Smooth muscle cell (in vitro differentiated cells): Measurements from ENCODE around the gene TNFRSF25. TPM values are rescaled to one million over a fixed set of nuclear protein-coding genes. Genes with fewer than 3 reads are reported as not detected.
A peak's percentile ranks its signal among the peaks of the same experiment; 100 is the strongest.
"Not testable (repeated sequence)": the region's sequence is repeated elsewhere in the genome, so short reads cannot be mapped to it uniquely, and the experiment has no call there.

Experiments used
- DNase-seq: peaks from one replicate; lab custom pipeline; 2025; ENCODE audit not compliant: unreplicated experiment; lab: John Stamatoyannopoulos, UW
- H2AFZ ChIP-seq: fragments of 200-600 bp; sonication (generic); 2 replicates; pipeline ENCODE4 v1.6.0; 2016; ENCODE audit warnings: antibody characterized with exemption, low read depth, mild to moderate bottlenecking
- H3F3A ChIP-seq: fragments of 200-600 bp; sonication (generic); 2 replicates; pipeline ENCODE4 v1.6.0; 2017; ENCODE audit warnings: antibody characterized with exemption, low read depth
- H3K27ac ChIP-seq: fragments of 200-600 bp; sonication (generic); 2 replicates; pipeline ENCODE4 v1.5.1; 2016; ENCODE audit warnings: low read depth, mild to moderate bottlenecking
- H3K27me3 ChIP-seq: fragments of 200-600 bp; sonication (generic); 2 replicates; pipeline ENCODE4 v1.6.1; 2016; ENCODE audit warnings: low read depth, mild to moderate bottlenecking
- H3K36me3 ChIP-seq: fragments of 200-600 bp; sonication (generic); 2 replicates; pipeline ENCODE4 v1.5.1; 2016; ENCODE audit warnings: low read depth
- H3K4me1 ChIP-seq: fragments of 200-600 bp; sonication (generic); 2 replicates; pipeline ENCODE4 v1.5.1; 2016; ENCODE audit warnings: low read depth
- H3K4me2 ChIP-seq: fragments of 200-600 bp; sonication (generic); 2 replicates; pipeline ENCODE4 v1.6.0; 2016; ENCODE audit warnings: mild to moderate bottlenecking
- H3K4me3 ChIP-seq: fragments of 200-600 bp; sonication (generic); 2 replicates; pipeline ENCODE4 v1.5.1; 2016; ENCODE audit warnings: mild to moderate bottlenecking
- H3K79me2 ChIP-seq: fragments of 200-600 bp; sonication (generic); 2 replicates; pipeline ENCODE4 v1.6.0; 2016; ENCODE audit warnings: low read depth, mild to moderate bottlenecking
- H3K9ac ChIP-seq: fragments of 200-600 bp; sonication (generic); 2 replicates; pipeline ENCODE4 v1.6.0; 2016; ENCODE audit warnings: low read depth
- H3K9me3 ChIP-seq: fragments of 200-600 bp; sonication (generic); replicated peaks from 2 replicates; pipeline ENCODE4 v1.5.1; 2016; ENCODE audit warnings: low read depth
- H4K20me1 ChIP-seq: fragments of 200-600 bp; sonication (generic); 2 replicates; pipeline ENCODE4 v1.6.0; 2016; ENCODE audit warnings: low read depth
- WGBS: methylation state at CpG from one replicate; pipeline ENCODE4 v1.1.7; 2016; ENCODE audit warnings: low lambda C conversion rate; 5-methylcytosine and 5-hydroxymethylcytosine counted together
- polyA plus RNA-seq: library from polyadenylated mRNA; unstranded; fragments of >200 nt; fragmentation: Nextera tagmentation; extraction: Ambion mirVana; gene quantifications from 2 replicates; pipeline ENCODE4 v1.2.1, GENCODE V29; 2016
- total RNA-seq: library from RNA; depleted of rRNA; stranded (reverse); fragments of >200 nt; gene quantifications from 2 replicates; pipeline ENCODE4 v1.2.3, GENCODE V29; 2014
- TF ChIP-seq, protein P1 (sequence below): fragments of 200-600 bp; sonication (generic); IDR thresholded peaks from 2 replicates; pipeline ENCODE4 v1.5.1; 2017; ENCODE audit warnings: borderline replicate concordance, mild to moderate bottlenecking, antibody characterized with exemption; ENCODE audit not compliant: insufficient read depth, poor library complexity, severe bottlenecking

TNFRSF25 gene
- total and polyA plus RNA-seq, 2 experiments from 2014 or later = 10.1 to 19.8 TPM

- H3K27ac ChIP-seq = no peak overlapping the region
- no peaks in the 10 kb centered on the region for H3F3A ChIP-seq
- WGBS = 85% methylated on average over 6 of the region's 6 CpGs
These were observed 15.0 kb downstream of the TNFRSF25 start for GRCh38 chr1:6450943-6451373.

GRCh38 chr1:6450486-6450885, 15.5 kb downstream of the TNFRSF25 start:
- H3K4me1 ChIP-seq, H4K20me1 ChIP-seq, H3K9me3 ChIP-seq, H3K36me3 ChIP-seq, DNase-seq, H3K9ac ChIP-seq, H3K4me2 ChIP-seq, H3K27ac ChIP-seq, H3K4me3 ChIP-seq, H3F3A ChIP-seq, H2AFZ ChIP-seq, H3K79me2 ChIP-seq: not testable (repeated sequence)
- peaks cover 61% of the 10 kb centered on the region for H3K27me3 ChIP-seq
- 96% methylated on average over 9 of the region's 10 CpGs for WGBS

More at GRCh38 chr1:6450943-6451373, 15.0 kb downstream of the TNFRSF25 start:
- Histone ChIP-seq H3K9ac (no peak overlapping the region), H3K27me3 (peaks cover 63% of the 10 kb centered on the region), H3K4me3 (no peak overlapping the region), H4K20me1 (no peaks in the 10 kb centered on the region), H3K4me1 (peaks cover 4% of the 10 kb centered on the region), H3K9me3 (no peaks in the 10 kb centered on the region), H2AFZ (no peak overlapping the region), H3K36me3 (no peaks in the 10 kb centered on the region), H3K79me2 (no peaks in the 10 kb centered on the region), H3K4me2 (no peak overlapping the region)
- TF ChIP-seq, protein P1, sequence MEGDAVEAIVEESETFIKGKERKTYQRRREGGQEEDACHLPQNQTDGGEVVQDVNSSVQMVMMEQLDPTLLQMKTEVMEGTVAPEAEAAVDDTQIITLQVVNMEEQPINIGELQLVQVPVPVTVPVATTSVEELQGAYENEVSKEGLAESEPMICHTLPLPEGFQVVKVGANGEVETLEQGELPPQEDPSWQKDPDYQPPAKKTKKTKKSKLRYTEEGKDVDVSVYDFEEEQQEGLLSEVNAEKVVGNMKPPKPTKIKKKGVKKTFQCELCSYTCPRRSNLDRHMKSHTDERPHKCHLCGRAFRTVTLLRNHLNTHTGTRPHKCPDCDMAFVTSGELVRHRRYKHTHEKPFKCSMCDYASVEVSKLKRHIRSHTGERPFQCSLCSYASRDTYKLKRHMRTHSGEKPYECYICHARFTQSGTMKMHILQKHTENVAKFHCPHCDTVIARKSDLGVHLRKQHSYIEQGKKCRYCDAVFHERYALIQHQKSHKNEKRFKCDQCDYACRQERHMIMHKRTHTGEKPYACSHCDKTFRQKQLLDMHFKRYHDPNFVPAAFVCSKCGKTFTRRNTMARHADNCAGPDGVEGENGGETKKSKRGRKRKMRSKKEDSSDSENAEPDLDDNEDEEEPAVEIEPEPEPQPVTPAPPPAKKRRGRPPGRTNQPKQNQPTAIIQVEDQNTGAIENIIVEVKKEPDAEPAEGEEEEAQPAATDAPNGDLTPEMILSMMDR = no peak
- DNase-seq = no peak

GRCh38 chr1:6450005-6450450, 15.9 kb downstream of the TNFRSF25 start:
- no peak overlapping the region for H3K4me3 ChIP-seq
- H3F3A ChIP-seq = no peaks in the 10 kb centered on the region
- TF ChIP-seq, protein P1 = no peak
- H2AFZ ChIP-seq = no peak overlapping the region
- no peaks in the 10 kb centered on the region for H3K79me2 ChIP-seq
- H3K27ac ChIP-seq = no peak overlapping the region
- no peak for DNase-seq
- no peak overlapping the region for H3K4me2 ChIP-seq
- no peaks in the 10 kb centered on the region for H4K20me1 ChIP-seq
- H3K4me1 ChIP-seq = peaks cover 4% of the 10 kb centered on the region
- peaks cover 57% of the 10 kb centered on the region for H3K27me3 ChIP-seq
- whole genome bisulfite sequencing = 76% methylated on average over 7 of the region's 7 CpGs
- no peaks in the 10 kb centered on the region for H3K36me3 ChIP-seq
- H3K9me3 ChIP-seq = no peaks in the 10 kb centered on the region
- no peak overlapping the region for H3K9ac ChIP-seq

- DNase-seq = no peak
- Histone ChIP-seq H2AFZ (no peak overlapping the region), H3F3A (no peaks in the 10 kb centered on the region), H3K79me2 (no peaks in the 10 kb centered on the region), H3K27me3 (peaks cover 52% of the 10 kb centered on the region), H3K9me3 (no peaks in the 10 kb centered on the region), H4K20me1 (no peaks in the 10 kb centered on the region), H3K36me3 (no peaks in the 10 kb centered on the region), H3K27ac (no peak overlapping the region), H3K4me3 (peak overlapping the region; percentile 16), H3K9ac (no peak overlapping the region), H3K4me1 (peaks cover 4% of the 10 kb centered on the region), H3K4me2 (peak overlapping the region; percentile 61)
- 7% methylated on average over 48 of the region's 66 CpGs for WGBS
- TF ChIP-seq, protein P1 = no peak
These were observed 17.0 kb downstream of the TNFRSF25 start for GRCh38 chr1:6448749-6449631.
